Measurements from ENCODE around the gene EPHB6.
A peak's percentile ranks its signal among the peaks of the same experiment; 100 is the strongest.

The EPHB6 gene

DNA sequence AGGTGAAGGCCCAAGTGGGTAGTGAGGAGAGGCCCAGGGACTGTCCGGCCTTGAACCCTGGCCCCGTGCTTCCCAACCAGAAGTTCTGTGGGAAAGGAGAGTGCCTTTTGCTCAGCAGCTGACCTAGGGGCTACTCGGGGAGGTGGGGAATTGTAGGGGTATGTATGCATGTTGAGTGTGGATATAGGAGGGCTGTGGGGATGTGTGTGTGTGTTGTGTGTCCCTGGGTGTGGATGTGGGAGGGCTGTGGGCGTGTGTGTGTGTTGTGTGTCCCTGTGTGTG, 12.2 kb downstream of the EPHB6 start:
- no peak for DNase-seq

DNA sequence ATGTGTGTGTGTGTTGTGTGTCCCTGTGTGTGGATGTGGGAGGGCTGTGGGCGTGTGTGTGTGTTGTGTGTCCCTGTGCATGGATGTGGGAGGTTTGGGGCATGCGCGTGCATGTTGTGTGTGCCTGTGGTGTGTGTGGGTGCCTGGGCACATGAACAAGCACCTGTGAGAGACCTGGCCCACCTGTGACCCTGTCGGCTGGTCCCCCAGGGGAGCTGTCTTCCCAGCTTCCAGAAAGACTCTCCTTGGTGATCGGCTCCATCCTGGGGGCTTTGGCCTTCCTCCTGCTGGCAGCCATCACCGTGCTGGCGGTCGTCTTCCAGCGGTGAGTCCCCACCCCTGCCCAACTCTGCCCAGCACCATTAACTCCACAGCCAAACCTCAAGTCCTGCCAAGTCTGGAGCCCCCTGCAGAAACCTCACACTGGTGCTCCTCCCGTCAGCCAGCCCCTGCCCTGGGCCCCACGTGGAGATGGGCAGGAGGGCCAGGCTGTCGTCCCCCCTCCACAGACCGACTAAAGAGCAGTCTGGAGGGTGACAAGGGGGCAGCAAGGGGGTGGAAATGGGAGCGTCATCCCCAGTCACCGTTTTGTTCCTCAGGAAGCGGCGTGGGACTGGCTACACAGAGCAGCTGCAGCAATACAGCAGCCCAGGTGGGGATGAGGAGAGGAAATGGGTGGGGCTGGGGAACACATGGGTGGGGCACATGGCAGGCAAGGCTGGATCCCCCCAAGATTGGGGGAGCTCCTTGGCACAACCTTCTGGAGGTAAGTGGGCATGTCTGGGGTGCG, 12.7 kb downstream of the EPHB6 start:
- DNase-seq: no peak

DNA sequence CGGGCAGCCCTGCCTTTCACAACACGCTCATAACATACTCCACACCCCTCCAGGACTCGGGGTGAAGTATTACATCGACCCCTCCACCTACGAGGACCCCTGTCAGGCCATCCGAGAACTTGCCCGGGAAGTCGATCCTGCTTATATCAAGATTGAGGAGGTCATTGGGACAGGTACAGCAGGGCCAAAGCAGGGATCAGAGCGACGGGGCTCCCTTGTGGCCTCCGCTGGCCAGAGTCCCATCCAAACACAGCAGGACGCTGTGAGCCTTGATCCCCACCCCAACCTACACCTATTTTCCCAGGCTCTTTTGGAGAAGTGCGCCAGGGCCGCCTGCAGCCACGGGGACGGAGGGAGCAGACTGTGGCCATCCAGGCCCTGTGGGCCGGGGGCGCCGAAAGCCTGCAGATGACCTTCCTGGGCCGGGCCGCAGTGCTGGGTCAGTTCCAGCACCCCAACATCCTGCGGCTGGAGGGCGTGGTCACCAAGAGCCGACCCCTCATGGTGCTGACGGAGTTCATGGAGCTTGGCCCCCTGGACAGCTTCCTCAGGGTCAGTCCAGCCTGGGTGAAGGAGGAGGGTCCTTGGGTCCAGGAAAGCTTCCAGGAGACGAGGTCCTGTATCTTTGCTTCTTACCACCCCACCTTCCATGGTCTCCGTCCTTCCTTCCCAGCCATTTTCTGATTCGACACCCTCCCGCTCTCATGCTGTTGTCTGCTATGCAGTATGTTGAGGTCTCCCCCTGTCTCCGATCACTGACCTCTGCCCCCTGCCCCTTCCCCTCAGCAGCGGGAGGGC, 13.5 kb downstream of the EPHB6 start:
- no peak for DNase-seq

DNA sequence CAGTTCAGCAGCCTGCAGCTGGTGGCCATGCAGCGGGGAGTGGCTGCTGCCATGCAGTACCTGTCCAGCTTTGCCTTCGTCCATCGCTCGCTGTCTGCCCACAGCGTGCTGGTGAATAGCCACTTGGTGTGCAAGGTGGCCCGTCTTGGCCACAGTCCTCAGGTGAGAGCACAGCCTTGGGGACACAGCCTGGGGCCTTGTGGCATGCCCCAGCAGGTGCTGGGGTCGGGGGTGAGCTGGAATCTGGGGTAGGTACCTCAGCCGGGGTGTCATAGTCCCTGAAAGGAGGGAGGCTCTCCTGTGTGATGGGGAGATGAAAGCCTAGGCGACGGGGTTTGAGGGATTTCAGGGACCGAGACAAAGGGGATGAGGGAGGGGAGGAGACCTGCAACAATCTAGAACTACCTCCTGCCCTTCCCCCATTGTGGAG, 14.1 kb downstream of the EPHB6 start:
- no peak for DNase-seq

DNA sequence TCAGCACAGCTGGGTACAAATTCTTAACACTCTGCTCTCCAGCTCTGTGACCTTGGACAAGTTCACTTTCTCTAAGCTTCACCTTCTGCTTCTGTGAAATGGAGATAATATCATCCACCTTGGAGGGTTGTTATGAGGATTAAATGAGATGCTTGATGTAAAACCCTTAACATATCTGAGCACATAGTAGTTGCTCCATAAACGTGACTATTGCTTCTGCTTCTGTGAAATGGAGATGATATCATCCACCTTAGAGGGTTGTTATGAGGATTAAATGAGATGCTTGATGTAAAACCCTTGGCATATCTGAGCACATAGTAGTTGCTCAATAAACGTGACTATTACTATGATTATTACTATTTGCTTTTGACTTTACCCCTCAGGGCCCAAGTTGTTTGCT, 14.6 kb downstream of the EPHB6 start:
- no peak for DNase-seq

DNA sequence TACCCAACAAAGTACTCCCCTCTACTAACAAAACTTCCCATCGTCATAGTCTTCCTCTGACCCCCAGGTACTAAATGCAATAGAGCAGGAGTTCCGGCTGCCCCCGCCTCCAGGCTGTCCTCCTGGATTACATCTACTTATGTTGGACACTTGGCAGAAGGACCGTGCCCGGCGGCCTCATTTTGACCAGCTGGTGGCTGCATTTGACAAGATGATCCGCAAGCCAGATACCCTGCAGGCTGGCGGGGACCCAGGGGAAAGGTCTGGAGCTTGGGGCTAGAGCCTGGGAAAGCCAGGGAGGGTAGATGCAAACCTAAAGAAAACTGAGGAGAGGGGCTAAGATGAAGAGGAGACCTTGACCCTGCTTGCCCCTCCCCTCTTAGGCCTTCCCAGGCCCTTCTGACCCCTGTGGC, 15.3 kb downstream of the EPHB6 start:
- no peak for DNase-seq

DNA sequence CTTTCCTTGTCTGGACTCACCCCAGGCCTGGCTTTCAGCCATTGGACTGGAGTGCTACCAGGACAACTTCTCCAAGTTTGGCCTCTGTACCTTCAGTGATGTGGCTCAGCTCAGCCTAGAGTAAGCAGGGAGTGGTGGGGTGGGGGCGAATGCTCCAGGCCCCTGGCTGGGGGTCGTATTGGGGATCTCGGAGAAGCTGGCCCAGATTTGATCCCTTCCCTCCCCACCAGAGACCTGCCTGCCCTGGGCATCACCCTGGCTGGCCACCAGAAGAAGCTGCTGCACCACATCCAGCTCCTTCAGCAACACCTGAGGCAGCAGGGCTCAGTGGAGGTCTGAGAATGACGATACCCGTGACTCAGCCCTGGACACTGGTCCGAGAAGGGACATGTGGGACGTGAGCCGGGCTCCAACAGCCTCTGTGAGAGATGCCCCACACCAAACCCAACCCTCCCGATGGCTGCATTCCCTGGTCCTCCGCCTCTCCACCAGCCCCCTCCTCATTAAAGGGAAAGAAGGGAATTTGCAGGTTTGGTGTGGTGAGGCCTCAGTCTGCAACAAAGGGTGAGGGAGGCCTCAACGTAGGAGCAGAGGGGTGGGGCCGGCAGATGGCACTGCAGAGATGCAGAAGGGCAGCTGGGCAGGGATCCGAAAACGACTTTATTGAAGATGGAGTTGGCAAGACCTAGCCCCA, 15.8 kb downstream of the EPHB6 start:
- no peak for DNase-seq

DNA sequence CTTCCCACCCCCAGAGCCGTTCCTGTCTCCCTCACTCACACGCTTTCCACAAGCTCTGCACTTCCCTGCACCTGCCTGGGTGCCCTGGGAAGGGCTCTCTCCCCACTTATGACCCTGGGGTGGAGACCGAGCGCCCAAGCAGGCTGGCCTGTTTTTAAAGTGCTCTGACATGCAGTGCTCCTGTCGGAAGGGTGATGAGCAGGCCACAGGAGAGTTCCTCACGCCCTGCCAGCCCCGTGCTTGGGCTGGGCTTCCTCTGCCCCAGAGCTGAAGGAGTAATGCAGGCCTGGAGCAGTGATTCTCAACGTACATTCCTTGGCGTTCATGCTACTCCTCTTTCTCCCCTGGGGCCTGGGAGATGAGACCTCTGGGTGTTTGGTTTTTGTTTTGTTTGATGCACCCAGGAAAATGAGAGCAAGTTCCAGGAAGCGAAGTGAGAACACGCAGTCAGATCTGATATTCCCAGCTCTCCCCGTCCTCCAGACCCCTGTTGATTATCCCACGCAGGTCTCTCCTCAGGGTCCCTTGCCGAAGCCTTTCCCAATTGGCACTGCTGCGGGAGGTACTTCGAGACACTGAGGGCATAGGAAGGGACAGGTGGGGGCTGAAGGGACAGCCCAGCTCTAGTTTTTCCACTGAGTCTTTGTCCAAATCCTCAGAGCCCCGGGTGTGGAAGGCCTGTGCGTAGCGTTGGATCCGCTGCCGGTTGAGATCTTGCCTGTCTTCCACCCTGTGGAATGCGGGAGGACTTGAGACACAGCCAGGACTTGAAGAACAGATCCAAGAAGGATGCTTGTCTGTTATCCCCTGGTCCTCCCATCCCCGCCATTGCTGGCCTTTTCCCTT, 16.6 kb downstream of the EPHB6 start:
- no peak for DNase-seq

DNA sequence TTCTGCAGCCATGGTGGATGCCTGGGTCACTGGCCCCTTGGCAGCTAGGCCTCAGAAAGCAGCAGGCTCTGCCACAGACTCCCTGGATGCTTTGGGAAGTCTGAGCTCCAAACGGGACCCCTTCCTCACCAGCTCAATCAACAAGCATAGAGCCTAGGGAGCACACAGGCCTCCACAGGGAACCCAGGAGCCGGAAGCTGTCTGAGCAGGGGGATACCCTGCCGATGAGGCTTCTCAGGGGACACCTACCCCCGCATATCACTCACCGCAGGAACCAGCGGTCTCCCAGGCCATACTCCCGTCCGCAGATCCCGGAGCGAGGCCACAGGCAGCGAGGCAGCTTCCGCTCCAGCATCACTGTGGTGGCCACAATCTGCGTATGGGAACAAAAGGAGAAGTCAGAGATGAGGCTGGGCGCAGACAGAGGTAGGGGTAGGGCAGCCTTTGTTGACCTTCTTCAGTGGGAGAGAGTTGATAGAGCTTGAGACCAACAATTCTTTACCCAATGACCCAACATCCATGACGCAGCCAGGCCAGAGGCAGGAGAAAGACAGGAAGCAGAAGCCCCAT, 17.3 kb downstream of the EPHB6 start:
- DNase-seq: no peak

DNA sequence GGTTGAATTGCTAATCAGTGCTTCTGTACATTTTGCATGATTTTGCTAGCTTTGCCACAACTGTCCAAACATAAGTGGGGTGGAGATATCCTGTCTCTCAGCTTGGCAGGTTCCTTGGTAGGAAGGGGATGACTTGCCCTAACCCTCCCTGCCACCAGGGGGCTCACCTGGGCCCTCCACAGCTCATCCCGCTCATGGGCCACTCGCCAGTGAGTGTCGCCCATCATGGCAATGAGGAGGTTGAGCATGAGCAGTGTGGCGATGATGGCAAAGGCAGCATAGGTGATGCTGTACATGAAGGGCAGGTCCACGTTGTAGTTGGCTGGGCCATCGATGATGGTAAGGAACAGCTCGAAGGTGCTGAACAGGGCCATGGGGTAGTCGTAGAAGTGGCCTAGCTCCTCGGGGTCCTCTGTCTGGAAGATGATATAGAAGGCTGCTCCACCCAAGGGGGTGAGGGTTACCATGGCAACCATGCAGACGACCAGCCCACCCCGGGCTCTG, 18.5 kb downstream of the EPHB6 start:
- DNase-seq: no peak

DNA sequence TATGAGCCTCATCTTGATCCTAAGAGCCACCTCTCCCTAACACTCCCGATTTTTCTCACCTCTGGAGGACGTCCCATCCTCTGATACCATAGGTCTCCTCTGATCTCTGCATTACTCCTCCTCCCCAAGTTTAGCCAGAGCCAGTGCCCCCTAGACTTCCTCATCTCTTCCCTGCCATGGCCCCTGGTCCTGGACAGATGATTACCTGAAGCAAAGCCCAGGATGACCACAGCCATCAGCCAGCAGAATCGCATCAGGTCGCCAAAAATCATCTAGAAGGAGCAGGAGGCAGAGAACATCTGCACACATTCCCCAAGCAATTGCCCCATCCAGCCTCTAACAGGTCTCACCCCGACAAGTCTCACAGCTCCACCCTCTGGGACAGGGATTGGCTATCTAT, 19.0 kb downstream of the EPHB6 start:
- no peak for DNase-seq

DNA sequence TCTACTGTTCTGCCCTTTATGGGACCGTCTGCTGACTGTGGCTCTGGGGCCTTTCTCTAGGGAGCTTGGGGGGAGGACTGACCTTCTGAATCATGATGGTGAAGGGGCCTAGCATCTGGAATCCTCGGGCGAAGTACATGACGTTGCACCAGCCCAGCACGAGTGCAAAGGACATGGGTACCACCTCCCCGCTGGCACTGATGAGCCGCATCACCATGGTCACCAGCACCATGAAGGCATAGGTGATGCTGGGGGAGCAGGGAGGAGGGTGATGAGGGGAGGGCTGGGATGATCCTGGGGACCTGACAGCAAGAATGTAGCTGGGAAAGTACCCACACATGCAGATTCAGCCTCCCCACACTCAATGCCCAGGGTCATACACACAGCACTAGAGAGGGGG, 19.5 kb downstream of the EPHB6 start:
- no peak for DNase-seq

DNA sequence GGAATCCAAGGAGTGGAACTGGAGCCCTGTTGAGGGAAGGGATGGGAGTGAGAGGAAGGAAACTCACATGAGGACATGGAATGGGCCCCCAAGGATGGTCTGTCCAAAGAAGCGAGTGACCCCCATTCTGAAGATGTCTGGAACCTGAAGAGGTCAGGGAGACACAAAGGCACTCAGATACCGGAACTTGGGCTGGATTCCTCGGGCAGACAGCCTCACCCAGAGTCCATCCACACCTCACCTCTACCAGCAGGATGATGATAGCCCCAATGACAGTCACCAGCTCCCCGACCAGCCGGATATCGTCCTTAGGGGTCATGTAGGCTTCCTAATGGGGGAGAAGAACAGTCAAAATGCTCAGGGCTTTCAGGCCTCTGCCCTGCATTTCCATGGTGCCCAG, 20.0 kb downstream of the EPHB6 start:
- no peak for DNase-seq

DNA sequence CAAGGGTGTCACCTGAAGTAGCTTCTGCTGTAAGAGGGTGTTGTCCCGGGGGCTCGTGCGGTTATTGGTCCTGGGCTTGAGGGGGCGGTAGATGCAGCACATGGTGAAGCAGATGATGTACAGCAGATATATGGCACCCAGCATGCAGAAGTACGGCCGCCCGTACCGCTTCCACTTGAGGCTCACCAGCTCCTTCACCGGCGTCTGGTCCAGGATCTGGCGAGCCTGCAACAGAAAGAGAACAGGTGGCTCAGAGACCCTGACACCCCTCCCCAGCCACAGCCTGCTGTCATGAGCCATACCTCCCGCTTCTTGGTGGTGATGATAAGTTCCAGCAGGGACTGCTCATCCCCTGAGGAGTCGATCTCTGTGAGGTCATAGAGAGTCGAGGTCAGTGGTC, 20.6 kb downstream of the EPHB6 start:
- DNase-seq: no peak

DNA sequence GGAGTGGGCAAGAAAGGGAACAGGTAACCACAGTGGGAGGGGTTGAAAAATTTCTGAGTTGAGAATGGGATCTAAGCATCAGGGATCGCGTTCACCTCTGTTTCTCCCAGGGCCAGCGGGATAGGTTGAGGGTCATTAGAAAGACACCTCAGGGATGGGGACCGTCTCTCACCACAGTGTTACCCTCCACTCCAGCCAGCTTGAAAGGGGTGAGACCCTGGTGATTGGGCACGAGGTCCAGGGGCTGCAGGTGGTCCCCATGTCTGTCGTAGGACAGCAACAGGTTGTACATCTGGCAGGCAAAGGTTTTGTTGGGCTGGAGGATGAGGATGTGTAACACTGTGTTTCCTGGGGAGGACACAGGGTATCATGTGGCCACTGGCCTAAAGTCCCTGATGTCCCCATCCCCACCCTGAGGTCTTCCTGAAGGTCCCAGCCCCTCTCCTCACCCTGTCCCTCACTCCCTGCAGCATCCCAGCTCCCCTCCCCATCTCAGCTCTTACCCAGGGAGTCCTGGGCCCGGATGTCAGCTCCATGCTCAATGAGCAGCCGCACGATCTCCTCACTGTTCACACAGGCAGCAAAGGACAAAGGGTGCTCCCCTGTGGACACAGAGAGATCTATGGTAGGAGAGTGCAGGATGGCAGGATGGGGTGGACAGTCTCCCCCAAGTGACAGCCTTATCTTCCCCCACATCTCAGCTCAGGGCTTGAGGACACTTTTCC, 21.5 kb downstream of the EPHB6 start:
- no peak for DNase-seq

DNA sequence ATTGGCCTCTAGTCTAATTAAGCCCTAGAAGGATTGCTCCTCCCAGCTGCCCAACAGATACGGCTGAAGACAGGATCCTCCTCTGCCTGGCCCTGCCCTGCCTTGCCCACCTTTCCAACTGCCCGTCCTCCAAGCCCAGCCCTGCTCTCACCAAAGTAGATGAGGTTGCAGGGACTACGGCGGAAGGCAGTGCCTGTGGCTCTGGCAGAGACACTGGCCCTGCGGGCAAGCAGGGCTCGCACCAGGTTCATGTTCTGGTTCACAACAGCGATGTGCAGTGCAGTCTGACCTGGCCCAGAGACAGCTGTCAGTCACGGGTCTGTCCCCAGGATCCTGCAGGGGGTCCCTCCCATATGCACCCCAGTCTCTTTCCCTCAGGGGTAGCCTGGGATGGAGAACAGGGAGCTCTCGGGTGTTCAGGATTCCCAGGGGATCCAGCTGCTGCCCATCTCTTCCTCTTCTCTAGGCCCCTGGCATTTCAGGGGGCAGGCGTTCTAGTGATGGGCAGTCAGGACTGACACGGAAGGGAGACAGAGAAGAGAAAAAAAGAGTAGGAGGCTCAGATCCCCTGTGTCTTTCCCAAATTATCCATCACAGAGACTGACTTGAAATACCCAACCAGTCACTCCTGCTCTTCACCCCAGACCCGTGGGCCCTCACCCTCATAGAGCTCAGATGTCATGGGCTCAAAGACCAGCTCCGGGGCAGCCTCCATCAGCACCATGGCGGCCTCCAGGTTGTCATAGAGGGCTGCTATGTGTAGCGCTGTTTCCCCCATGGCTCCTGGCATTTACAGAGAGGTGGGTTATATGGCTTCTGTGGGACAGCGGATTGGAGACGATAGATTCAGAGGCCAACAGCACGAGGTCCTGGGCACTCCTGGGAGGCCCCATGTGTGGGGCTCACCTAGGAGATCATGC, 22.4 kb downstream of the EPHB6 start:
- DNase-seq: no peak

DNA sequence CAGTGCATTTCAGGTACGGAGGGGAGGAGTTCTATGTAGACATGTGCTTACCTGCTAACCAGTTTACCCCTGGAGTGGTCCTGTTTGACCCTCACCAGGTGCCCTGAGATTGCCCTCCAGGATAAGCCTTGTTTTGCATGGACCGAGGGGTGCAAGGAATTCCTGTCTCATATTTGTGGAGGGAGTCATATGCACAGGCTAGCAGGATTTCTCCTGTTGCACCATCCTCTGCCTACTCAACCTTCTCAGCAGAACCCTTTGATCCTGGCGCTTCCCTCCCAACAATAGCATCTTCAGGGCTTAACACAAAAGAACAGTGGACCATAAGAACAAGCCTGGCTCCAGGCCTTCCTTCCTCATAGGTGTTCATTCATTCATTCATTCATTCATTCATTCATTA, 23.4 kb downstream of the EPHB6 start:
- DNase-seq: no peak

DNA sequence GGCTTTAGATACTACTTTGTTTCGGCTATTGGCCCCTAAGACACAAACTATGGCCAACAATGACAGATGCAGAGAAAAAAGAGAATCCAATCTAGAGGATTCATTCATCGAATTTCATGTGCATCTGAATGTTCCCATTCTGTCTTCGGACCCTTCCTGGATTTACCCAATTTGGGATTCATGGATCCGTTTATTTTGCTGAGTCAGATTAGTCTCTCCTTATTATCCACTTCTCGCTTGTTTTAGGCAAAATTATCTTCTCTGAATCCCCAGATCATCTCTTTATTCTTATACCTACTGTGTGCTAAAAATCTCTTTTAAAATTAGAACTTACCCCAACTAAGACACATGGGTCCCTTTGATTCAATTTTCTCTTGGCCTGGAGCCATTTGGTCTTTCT, 24.2 kb downstream of the EPHB6 start:
- DNase-seq: no peak

DNA sequence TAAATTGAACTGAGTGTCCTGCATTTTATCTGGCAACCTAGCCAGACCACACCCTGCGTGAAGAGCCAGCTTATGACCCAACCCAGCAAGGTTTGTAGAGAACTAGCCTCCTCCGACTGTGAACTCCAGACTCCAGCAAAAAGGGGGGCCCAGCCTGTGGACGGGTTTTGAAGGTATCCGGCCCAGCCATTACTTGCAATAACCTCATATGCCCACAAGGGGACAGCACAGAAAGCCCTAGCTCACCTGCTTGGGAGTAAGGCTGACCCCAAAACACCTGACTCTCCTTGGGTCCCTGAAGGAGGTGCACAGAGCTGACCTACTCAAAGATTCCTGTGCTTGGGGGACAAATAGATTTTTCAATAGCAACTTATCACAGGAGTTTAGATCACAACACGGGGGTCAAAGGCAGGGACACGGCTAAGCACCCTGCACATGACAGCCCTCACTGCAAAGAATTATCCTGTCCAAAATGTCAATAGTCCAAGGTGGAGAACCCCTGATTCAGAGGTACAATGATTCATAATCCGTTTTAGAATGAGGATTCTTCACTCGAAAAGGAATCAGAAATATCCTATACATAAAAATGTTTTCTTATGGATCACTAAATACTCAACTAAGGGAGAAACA, 26.1 kb downstream of the EPHB6 start:
- DNase-seq: peak; percentile 20

Data from NCI-H1105 treated with DMSO at 0.1 percent for 48 hours (cell line).